H9 (cell line): ENCODE measurements around the gene CACNA1F. TPM values are rescaled to one million over a fixed set of nuclear protein-coding genes. Genes with fewer than 3 reads are reported as not detected.

Experiments
- DNase-seq: peaks from one replicate; pipeline ENCODE4 v3.0.0-alpha.2; 2017
- H2AFZ ChIP-seq: one replicate; pipeline ENCODE4 v1.6.1; 2013; ENCODE audit warnings: mild to moderate bottlenecking, low read length, control low read depth, moderate library complexity
- H2AK5ac ChIP-seq: 2 replicates; pipeline ENCODE4 v1.6.1; 2013; ENCODE audit warnings: low read length, control low read depth, mixed read lengths; ENCODE audit not compliant: insufficient read length
- H2BK120ac ChIP-seq: one replicate; pipeline ENCODE4 v1.6.1; 2013; ENCODE audit warnings: low read depth, mild to moderate bottlenecking, low read length, control low read depth, inconsistent platforms; ENCODE audit not compliant: poor library complexity, severe bottlenecking
- H2BK12ac ChIP-seq: 2 replicates; pipeline ENCODE4 v1.6.1; 2013; ENCODE audit warnings: low read length, control low read depth, mixed read lengths, low read depth; ENCODE audit not compliant: insufficient read length
- H2BK15ac ChIP-seq: 2 replicates; pipeline ENCODE4 v1.6.1; 2013; ENCODE audit warnings: low read depth, low read length, control low read depth
- H2BK20ac ChIP-seq: one replicate; pipeline ENCODE4 v1.6.1; 2013; ENCODE audit warnings: low read depth, mild to moderate bottlenecking, low read length, control low read depth, inconsistent platforms; ENCODE audit not compliant: poor library complexity, severe bottlenecking
- H2BK5ac ChIP-seq: 2 replicates; pipeline ENCODE4 v1.6.1; 2013; ENCODE audit warnings: low read length, control low read depth, mixed read lengths; ENCODE audit not compliant: insufficient read length
- H3K14ac ChIP-seq: 2 replicates; pipeline ENCODE4 v1.6.1; 2013; ENCODE audit warnings: low read length, control low read depth; ENCODE audit not compliant: insufficient read depth
- H3K18ac ChIP-seq: 2 replicates; pipeline ENCODE4 v1.6.1; 2013; ENCODE audit warnings: low read depth, mild to moderate bottlenecking, mixed read lengths, low read length, control low read depth; ENCODE audit not compliant: insufficient read length
- H3K23ac ChIP-seq: 2 replicates; pipeline ENCODE4 v1.6.1; 2013; ENCODE audit warnings: low read length, control low read depth, mixed read lengths, low read depth; ENCODE audit not compliant: insufficient read length
- H3K23me2 ChIP-seq: 2 replicates; pipeline ENCODE4 v1.6.1; 2013; ENCODE audit warnings: low read depth, mild to moderate bottlenecking, mixed read lengths, low read length, control low read depth; ENCODE audit not compliant: insufficient read length, poor library complexity, severe bottlenecking
- H3K27ac ChIP-seq: 2 replicates; pipeline ENCODE4 v1.5.1; 2013; ENCODE audit warnings: low read length, control low read depth, mixed read lengths, low read depth; ENCODE audit not compliant: insufficient read length
- H3K27me3 ChIP-seq: 2 replicates; pipeline ENCODE4 v1.6.1; 2013; ENCODE audit warnings: low read length, control low read depth, inconsistent platforms; ENCODE audit not compliant: insufficient read depth
- H3K4ac ChIP-seq: 2 replicates; pipeline ENCODE4 v1.6.1; 2013; ENCODE audit warnings: low read depth, mild to moderate bottlenecking, control low read depth, inconsistent platforms, low read length, moderate library complexity
- H3K4me1 ChIP-seq: 2 replicates; pipeline ENCODE4 v1.6.1; 2013; ENCODE audit warnings: low read length, control low read depth, inconsistent platforms; ENCODE audit not compliant: insufficient read depth
- H3K4me2 ChIP-seq: 2 replicates; pipeline ENCODE4 v1.6.1; 2013; ENCODE audit warnings: low read length, control low read depth, mixed read lengths; ENCODE audit not compliant: insufficient read length, insufficient read depth
- H3K56ac ChIP-seq: 2 replicates; pipeline ENCODE4 v1.6.1; 2013; ENCODE audit warnings: low read depth, mild to moderate bottlenecking, mixed read lengths, low read length, control low read depth; ENCODE audit not compliant: insufficient read length
- H3K79me1 ChIP-seq: 2 replicates; pipeline ENCODE4 v1.6.1; 2013; ENCODE audit warnings: low read depth, mild to moderate bottlenecking, moderate library complexity, low read length, control low read depth, inconsistent platforms; ENCODE audit not compliant: insufficient read depth, poor library complexity, severe bottlenecking
- H3K79me2 ChIP-seq: 2 replicates; pipeline ENCODE4 v1.6.1; 2013; ENCODE audit warnings: low read length, control low read depth, inconsistent platforms; ENCODE audit not compliant: insufficient read depth
- H3K9ac ChIP-seq: 2 replicates; pipeline ENCODE4 v1.6.1; 2013; ENCODE audit warnings: low read length, control low read depth, mixed read lengths; ENCODE audit not compliant: insufficient read length; ENCODE audit errors: extremely low read depth
- H3K9me3 ChIP-seq: one replicate; pipeline ENCODE4 v1.6.1; 2013; ENCODE audit warnings: low read depth, low read length, inconsistent platforms; ENCODE audit not compliant: control insufficient read depth
- H3T11ph ChIP-seq: one replicate; pipeline ENCODE4 v1.6.1; 2013; ENCODE audit warnings: mild to moderate bottlenecking, low read length, control low read depth, inconsistent platforms
- H4K20me1 ChIP-seq: one replicate; pipeline ENCODE4 v1.6.1; 2013; ENCODE audit not compliant: control insufficient read depth, insufficient read length, insufficient read depth
- H4K5ac ChIP-seq: 2 replicates; pipeline ENCODE4 v1.6.1; 2013; ENCODE audit warnings: low read depth, mild to moderate bottlenecking, mixed read lengths, low read length, control low read depth; ENCODE audit not compliant: insufficient read length
- H4K8ac ChIP-seq: replicated peaks from 2 replicates; pipeline ENCODE4 v1.6.1; 2013; ENCODE audit warnings: low read length, control low read depth, mixed read lengths, low read depth; ENCODE audit not compliant: insufficient read length
- H4K91ac ChIP-seq: 2 replicates; pipeline ENCODE4 v1.6.1; 2013; ENCODE audit warnings: low read depth, mild to moderate bottlenecking, moderate library complexity, mixed read lengths, low read length, control low read depth; ENCODE audit not compliant: insufficient read length
- H3K27ac Mint-ChIP-seq, 3 experiments: 2 replicates in 2 of 3; 3 replicates in 1 of 3; pipeline ENCODE4 v1.8.0; 2020 to 2021; ENCODE audit warnings: mixed read lengths in 3 of 3, mild to moderate bottlenecking in 1 of 3, moderate library complexity in 1 of 3
- H3K27me3 Mint-ChIP-seq: 2 replicates; pipeline ENCODE4 v1.8.0; 2021; ENCODE audit warnings: low read depth, mild to moderate bottlenecking, moderate library complexity, mixed read lengths
- H3K36me3 Mint-ChIP-seq, 3 experiments: 2 replicates in 2 of 3; 3 replicates in 1 of 3; pipeline ENCODE4 v1.8.0; 2020 to 2021; ENCODE audit warnings: low read depth in 3 of 3, mixed read lengths in 3 of 3; ENCODE audit not compliant: insufficient read depth in 1 of 3
- H3K4me1 Mint-ChIP-seq, 2 experiments: 2 replicates each; pipeline ENCODE4 v1.8.0; 2020; ENCODE audit warnings: mixed read lengths in 2 of 2
- H3K4me3 Mint-ChIP-seq, 2 experiments: 2 replicates in 1 of 2; 3 replicates in 1 of 2; pipeline ENCODE4 v1.8.0; 2020 to 2021; ENCODE audit warnings: mild to moderate bottlenecking in 2 of 2, mixed read lengths in 2 of 2, moderate library complexity in 1 of 2
- H3K9me3 Mint-ChIP-seq, 2 experiments: 2 replicates in 1 of 2; 3 replicates in 1 of 2; pipeline ENCODE4 v1.8.0; 2020; ENCODE audit warnings: mild to moderate bottlenecking in 2 of 2, mixed read lengths in 2 of 2, moderate library complexity in 1 of 2
- CTCF ChIP-seq: fragments of 200-600 bp; sonication (generic); conservative IDR thresholded peaks from 3 replicates; pipeline ENCODE4 v1.8.0; 2021; ENCODE audit warnings: antibody characterized with exemption, mild to moderate bottlenecking
- WGBS: extraction: QIAGEN DNeasy Blood & Tissue Kit; methylation state at CpG from one replicate; pipeline ENCODE4 v1.1.7; 2013; ENCODE audit warnings: missing lambda C conversion rate, low lambda C conversion rate, mixed read lengths; ENCODE audit not compliant: insufficient read length; ENCODE audit errors: extremely low coverage; 5-methylcytosine and 5-hydroxymethylcytosine counted together
- total RNA-seq: library from RNA; stranded (reverse); gene quantifications from 2 replicates; pipeline ENCODE4 v1.2.1, GENCODE V29; 2021

CACNA1F gene
- total RNA-seq, 1 experiment from 2014 or later, result 1.4 TPM

- Histone ChIP-seq H3K23me2 (peaks cover 15% of the 10 kb centered on the region), H2BK20ac (no peak overlapping the region), H3K23ac (no peak overlapping the region), H3K56ac (no peak overlapping the region), H3K18ac (no peak overlapping the region), H2AFZ (no peak overlapping the region), H4K5ac (no peak overlapping the region), H4K20me1 (no peaks in the 10 kb centered on the region), H3T11ph (no peak overlapping the region), H2AK5ac (no peak overlapping the region), H2BK12ac (no peak overlapping the region), H3K4me2 (peak overlapping the region; percentile 49), H4K8ac (no peak overlapping the region), H3K14ac (no peak overlapping the region), H3K27me3 (no peaks in the 10 kb centered on the region), H2BK15ac (no peak overlapping the region), H2BK5ac (no peak overlapping the region), H4K91ac (no peak overlapping the region), H3K9me3 (peaks cover 8% of the 10 kb centered on the region), H3K9ac (no peak overlapping the region), H3K79me2 (no peaks in the 10 kb centered on the region), H3K79me1 (no peaks in the 10 kb centered on the region), H2BK120ac (no peak overlapping the region), H3K4ac (no peak overlapping the region), H3K4me1 (no peaks in the 10 kb centered on the region), H3K27ac (no peak overlapping the region)
- DNase-seq, result no peak
- peaks cover 10 to 32% of the 10 kb centered on the region in 2 experiments for H3K4me1 Mint-ChIP-seq
- peaks cover 66 to 71% of the 10 kb centered on the region in 2 experiments for H3K9me3 Mint-ChIP-seq
- peaks cover 7 to 18% (median 8%) of the 10 kb centered on the region in 3 experiments; a peak in 6 of 7 replicates for H3K36me3 Mint-ChIP-seq
- peak overlapping the region; percentile 69 to 84; a peak in 4 of 5 replicates for H3K4me3 Mint-ChIP-seq
- TF ChIP-seq CTCF, result no peak
- no peak overlapping the region for H3K27ac Mint-ChIP-seq
- H3K27me3 Mint-ChIP-seq, result peaks cover 2% of the 10 kb centered on the region; the same call in 1 of the 2 replicates
- no CpG with 5 or more reads among the region's 10 CpGs for WGBS
Measured at GRCh38 chrX:49187526-49187925, 45.6 kb downstream of the CACNA1F start.
